Stimulated activated CD8-positive, alpha-beta memory T cell treated with anti-CD3 and anti-CD28 coated beads, Interleukin-7, amount 100 ng/mL, for 24 hours (primary cell): ENCODE data around the gene TOP3B.

Experiments used
- DNase-seq: peaks from one replicate; pipeline ENCODE4 v3.0.0-alpha.2; 2020; ENCODE audit warnings: low read depth

TOP3B gene

GRCh38 chr22:21963286-21963685 is 19.3 kb downstream of the TOP3B start:
- DNase-seq = no peak

- DNase-seq = no peak
These were observed 20.0 kb downstream of the TOP3B start for GRCh38 chr22:21962655-21962949.

GRCh38 chr22:21961886-21962654 is 20.5 kb downstream of the TOP3B start:
- DNase-seq = no peak

GRCh38 chr22:21961127-21961867 is 21.3 kb downstream of the TOP3B start:
- DNase-seq = no peak

GRCh38 chr22:21960200-21961126 is 22.1 kb downstream of the TOP3B start:
- no peak for DNase-seq

GRCh38 chr22:21959274-21960074 is 23.1 kb downstream of the TOP3B start:
- DNase-seq = no peak

GRCh38 chr22:21958360-21959273 is 24.0 kb downstream of the TOP3B start:
- no peak for DNase-seq

- peak; percentile 77 for DNase-seq
These were observed 29.7 kb downstream of the TOP3B start, which contains the start of gene PPM1F for GRCh38 chr22:21952586-21953571. Gene PPM1F, minus strand, starts transcription at chr22:21952848. Its CDS starts 6,800 bp downstream, at chr22:21946048.

GRCh38 chr22:21951931-21952465 is 30.6 kb downstream of the TOP3B start:
- DNase-seq = no peak

GRCh38 chr22:21951062-21951461 is 31.5 kb downstream of the TOP3B start:
- no peak for DNase-seq

GRCh38 chr22:21949948-21950347 is 32.6 kb downstream of the TOP3B start:
- no peak for DNase-seq

- no peak for DNase-seq
These were observed 33.0 kb downstream of the TOP3B start for GRCh38 chr22:21949569-21949918.

- DNase-seq = no peak
These were observed 33.6 kb downstream of the TOP3B start for GRCh38 chr22:21948824-21949568.

GRCh38 chr22:21948390-21948789 is 34.2 kb downstream of the TOP3B start:
- DNase-seq = no peak

GRCh38 chr22:21947040-21948014 is 35.3 kb downstream of the TOP3B start:
- DNase-seq = no peak

GRCh38 chr22:21946262-21946925 is 36.2 kb downstream of the TOP3B start:
- DNase-seq = no peak
